HG02571 (cell line): Measurements from ENCODE around the gene GSTK1.

Source experiments
- ATAC-seq: cut with Tn5 transposase; IDR thresholded peaks from one replicate; pipeline ENCODE4 v1.9.1; 2021; ENCODE audit warnings: mild to moderate bottlenecking, moderate library complexity; ENCODE audit not compliant: unreplicated experiment

GSTK1 gene

GRCh38 chr7:143295870-143296269 is 32.6 kb downstream of the GSTK1 start:
- no peak for ATAC-seq

DNA sequence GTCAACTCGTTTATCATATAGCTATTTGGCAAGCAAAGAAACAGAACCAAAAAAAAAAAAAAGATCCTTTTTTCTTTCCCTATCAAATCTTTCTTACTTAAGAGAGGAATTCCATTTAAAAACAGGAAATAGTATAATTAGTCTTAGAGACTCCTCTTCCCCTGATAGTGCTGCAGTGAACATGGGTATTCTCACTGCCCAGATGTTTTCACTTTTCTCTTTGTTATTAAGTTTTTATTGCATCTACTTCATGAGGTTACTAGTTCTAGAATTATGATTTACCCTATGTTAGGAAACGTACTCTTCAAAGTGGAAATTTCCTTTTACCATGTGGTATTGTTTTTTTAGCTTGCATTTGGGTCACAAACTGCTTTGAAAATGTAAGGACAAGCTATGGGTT is 33.4 kb downstream of the GSTK1 start:
- no peak for ATAC-seq

GRCh38 chr7:143299346-143299745 is 36.1 kb downstream of the GSTK1 start:
- ATAC-seq, result no peak

- ATAC-seq, result no peak
These were observed 36.6 kb downstream of the GSTK1 start for GRCh38 chr7:143299840-143300239.

DNA sequence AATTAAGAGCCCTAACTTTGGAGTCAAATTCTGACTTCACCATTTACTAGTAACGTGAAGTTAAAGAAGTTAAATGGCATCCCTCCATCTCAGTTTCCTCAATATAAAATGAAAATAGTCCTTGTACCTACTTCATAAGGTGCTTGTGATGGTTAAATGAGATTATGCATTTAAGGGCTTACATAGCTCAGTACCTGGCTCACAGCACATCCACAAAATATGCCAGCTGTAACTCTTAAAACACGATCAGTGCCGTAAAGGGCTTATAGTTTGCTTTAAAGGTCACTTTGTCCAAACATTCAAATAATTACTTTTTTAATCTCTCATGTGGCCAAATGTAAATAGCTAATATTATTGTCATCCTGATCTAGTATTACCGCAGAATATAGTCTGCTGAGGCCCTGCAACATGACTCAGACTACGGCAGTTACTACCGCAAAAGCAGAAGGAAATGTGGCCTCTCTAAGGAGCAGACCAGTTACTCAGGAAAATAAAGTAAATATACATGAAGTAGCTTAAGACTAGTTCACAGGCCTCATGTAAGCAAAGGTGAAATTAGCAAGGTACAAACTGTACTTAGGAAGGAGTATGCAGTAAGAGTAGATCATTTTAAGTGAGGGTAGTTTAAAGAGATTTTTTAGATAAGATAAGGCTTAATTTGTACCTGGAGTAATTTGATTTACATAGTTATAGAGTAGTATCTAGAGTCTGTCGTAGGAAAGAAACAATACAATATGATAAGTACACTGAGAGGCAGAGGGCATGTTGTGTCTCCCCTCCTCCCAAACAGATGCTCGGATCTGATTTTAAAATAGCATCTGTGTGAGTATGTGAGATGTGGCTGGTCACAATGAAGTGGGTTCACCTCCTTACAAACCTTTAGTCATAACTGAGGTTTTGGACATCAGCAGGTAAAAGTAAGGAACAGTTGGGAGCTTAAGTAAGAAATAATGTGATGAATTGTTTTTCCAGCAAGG is 38.0 kb downstream of the GSTK1 start:
- no peak for ATAC-seq

DNA sequence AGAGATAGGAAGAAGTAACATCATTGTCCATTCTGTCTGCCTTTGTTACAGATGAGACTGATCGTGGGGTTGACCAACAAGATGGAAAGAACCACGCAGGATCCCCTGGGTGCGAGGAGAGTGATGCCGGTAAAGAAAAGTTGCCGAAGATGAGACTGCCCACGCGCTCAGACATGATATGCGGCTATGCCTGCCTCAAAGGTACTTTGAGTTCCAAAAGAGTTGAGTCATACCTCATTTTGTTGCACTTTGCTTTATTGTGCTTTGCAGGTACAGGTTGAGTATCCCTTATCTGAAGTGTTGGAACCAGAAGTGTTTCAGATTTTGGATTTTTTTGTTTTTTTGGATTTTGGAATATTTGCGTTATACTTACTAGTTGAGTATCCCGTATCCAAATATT is 40.5 kb downstream of the GSTK1 start:
- no peak for ATAC-seq

DNA sequence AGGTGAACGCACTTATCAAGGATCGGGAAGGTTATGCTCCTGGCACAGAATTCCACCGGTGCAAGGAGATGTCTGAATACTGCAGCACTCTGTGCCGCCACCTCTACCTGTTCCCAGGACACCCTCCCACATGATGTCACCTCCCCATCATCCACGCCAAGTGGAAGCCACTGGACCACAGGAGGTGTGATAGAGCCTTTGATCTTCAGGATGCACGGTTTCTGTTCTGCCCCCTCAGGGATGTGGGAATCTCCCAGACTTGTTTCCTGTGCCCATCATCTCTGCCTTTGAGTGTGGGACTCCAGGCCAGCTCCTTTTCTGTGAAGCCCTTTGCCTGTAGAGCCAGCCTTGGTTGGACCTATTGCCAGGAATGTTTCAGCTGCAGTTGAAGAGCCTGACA is 41.7 kb downstream of the GSTK1 start:
- ATAC-seq, result no peak

GRCh38 chr7:143305423-143306070 is 42.3 kb downstream of the GSTK1 start:
- no peak for ATAC-seq

DNA sequence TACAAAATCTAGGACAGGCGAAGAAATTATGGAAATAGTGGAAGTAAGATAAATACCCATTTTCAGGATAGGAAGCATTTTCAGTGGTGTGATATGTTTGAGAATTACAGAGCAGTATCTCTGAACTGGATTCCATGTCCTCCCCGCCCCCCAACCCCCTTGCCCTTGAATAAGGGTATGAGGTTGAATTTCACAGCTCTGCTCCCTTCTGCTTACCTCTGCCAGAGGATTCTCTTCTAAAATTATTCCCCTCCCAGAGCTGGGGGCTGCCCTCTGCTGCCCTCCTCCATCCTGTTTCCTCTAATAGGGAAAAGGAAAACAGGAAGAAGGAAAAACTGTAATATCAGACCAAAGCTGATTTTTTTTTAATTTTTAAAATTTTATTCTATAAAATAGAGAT is 45.4 kb downstream of the GSTK1 start:
- no peak for ATAC-seq

- ATAC-seq, result no peak
These were observed 50.9 kb downstream of the GSTK1 start for GRCh38 chr7:143314127-143314526.

DNA sequence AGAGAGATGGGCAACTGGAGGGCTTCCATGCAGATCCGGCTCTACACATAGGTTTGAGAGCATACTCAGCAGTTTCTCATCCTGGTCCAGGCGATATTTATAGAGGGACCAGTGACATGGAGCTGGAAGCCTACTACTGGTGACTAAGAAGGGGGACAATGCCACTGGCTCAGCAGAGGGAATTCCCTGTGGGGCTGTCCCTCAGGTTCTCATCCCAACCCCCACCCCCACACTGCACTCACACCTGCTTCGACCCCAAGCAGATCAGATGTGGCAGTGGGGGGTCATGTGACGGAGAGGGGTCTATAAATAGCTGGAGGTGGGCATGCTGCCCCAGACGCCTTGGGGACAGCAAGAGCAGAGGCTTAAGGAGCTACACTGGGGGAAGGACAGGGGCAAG is 52.5 kb downstream of the GSTK1 start, which contains the start of gene CLCN1:
Gene CLCN1 (plus strand): TSS at position 336 of the 400 bp plus-strand sequence. CDS start 102 bp downstream, outside the sequence.
- ATAC-seq, result no peak

DNA sequence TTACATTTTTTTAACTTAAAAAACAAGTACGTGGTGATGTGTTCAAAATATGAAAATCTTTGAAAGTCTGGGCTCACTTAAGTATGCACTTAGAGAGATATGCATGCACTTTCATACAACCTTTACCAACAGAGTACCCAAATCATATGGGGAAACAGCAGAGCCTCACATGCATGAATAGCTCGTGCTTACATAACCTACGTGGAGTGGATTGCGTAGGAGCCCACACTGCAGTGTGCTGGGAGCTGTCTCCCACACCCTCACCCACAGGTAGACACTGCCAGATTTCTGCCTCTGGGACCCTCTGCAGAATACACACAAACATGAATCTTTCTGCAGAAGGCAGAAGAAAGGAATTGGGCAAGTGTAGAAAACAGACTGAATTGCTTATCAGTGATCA is 53.3 kb downstream of the GSTK1 start:
- ATAC-seq, result no peak

DNA sequence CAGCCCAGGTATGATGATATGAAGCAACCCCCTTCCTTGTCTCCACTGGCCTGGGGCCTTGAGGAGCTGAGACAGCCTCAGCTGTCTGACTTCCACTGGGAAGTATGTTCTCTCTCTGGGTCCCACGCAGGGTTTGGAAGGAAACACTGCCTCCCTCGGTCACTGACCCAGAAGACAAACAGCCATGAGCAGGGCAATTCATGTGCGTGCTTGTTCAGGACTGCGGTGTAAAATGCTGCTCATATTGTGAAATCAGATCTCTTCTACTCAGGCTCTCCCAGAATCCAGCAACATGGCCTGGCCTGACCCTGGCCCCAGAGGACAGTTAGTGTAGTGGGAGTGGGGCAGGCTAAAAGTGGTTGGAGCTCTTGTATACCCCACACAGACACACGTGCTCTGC is 55.4 kb downstream of the GSTK1 start:
- no peak for ATAC-seq
